ENCODE data around the gene E2F4.

The E2F4 gene

DNA sequence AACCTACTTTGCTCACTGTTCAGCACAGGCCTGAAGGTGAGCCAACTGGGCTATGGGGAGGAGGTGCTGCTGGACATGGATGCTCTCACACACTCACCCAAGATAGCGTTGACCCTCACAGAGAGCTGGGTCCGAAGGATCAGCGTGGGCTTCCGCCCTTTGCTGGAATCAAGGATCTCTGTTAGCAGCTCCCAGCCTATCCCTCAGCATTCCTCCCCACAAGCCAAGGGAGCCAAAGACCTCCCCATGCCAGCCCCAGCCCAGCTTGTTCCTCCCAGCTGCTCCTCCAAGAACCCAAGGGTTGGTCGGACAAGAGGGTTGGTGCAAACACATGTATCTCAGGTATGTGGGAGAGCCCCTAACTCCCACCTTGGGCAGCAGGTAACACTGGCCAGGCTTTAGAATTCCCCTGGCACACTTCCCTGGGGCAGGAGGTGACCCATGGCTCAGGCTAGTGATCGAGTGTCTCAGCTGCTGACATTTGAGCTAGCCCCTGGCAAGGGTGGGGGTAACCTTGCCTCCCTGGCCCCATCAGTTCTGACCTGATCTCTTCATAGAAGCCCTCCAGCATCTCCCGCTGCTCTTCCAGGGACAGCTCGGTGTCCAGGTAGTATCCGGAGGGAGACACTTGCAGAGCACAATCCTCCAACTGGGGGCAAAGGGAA lies 47.0 kb downstream of the E2F4 start:
- DNase-seq, result no peak

DNA sequence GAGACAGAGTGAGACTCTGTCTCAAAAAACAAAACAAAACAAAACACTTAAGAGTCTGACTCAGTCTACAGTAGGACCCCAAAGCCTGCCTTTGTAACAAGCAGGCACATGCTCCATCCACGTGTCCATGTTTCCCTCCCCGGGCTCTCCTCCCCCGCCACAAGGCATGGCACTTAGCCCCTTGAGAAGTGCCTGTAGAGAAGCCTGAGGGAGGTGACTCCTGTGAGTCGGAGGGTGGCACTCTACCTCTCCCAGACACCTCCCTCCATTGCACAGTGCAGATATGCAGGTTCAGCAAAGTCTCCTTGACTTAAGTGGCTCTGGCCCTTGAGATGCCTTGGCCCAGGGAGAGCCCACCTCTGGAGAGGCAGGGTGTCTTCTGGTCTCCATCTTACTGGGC lies 48.6 kb downstream of the E2F4 start:
- no peak for DNase-seq

DNA sequence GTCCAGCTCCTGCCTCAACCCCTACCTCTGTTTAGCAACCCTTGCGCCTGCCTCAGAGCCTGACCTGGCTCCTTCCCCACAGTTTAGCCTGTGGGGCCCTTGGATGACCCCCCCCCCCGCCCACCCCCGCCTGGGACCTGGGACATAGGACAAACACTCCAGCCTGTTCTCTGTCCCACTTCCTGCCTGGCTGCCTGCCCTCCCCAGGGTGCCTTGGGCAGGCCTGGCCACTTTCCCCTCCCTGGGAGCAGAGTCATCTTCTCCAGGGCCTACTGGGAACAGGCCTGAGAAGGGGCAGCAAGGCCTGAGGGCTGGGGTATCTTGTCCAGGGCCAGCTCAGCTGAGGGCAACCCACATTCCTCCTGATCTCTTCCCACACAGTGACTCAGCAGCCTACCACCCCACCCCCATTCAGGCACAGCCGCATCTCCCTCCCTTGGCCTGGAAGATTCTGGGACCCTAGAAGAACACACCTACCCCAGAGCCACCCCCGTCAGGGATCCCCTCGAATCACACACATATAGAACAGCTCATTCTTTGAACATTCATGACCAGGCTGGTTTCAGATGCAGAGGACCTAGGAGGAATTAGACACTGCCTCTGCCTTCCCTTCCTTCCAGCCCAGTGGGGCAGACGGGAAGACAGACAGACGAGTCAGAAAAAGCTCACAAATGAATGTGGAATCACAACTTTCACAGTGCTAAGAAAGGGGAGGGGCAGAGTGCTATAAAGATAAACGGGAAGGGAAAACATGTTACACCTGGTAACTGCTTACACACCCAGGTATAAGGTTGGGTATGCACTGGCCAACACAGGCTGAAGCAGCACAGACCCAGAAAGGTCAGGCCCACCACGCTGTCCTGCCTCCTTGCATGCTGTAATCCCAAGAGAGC lies 49.3 kb downstream of the E2F4 start:
- DNase-seq, result no peak

DNA sequence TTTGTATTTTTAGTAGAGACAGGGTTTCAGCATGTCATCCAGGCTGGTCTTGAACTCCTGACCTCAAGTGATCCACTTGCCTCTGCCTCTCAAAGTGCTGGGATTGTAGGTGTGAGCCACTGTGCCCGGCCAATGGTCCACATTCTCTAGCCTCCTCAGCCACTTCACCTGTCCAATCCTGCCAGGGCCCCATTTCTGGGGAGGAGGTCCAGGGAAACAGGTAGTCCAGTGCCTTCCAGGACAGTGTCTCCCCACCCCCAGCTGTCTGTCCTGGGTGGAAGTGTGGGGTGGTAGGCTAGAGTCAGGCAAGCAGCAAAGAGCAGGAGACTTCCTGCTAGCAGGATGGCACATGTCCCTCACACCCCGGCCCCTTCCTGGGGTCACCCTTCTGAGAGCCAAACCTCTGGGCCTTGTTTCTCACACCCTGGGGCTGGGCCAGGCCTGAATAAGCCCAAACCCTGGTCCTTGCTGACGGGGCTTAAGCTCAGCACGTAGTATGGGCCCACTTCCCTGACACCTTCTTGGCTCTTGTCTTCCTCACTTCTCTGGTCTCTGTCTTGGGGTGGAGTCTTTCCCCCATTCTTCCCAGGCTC lies 50.3 kb downstream of the E2F4 start:
- DNase-seq, result no peak

DNA sequence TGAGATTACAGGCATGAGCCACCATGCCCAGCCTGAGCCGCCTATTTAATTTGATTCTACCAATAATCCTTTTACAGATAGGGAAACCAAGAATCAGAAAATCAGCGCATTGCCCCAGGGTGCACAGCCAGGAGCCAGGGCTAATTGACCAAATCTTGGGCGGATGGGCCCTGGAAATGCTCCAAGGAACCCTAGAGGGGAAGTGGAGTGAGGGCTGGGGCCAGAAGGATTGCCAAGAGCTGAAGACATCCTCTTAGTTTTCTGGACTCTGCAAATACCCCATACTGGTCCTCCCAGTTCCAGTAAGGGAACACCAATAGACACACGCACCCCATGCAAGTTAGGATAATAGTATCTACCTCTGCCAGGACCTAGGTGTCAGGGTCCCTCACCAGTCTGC lies 51.5 kb downstream of the E2F4 start:
- no peak for DNase-seq

DNA sequence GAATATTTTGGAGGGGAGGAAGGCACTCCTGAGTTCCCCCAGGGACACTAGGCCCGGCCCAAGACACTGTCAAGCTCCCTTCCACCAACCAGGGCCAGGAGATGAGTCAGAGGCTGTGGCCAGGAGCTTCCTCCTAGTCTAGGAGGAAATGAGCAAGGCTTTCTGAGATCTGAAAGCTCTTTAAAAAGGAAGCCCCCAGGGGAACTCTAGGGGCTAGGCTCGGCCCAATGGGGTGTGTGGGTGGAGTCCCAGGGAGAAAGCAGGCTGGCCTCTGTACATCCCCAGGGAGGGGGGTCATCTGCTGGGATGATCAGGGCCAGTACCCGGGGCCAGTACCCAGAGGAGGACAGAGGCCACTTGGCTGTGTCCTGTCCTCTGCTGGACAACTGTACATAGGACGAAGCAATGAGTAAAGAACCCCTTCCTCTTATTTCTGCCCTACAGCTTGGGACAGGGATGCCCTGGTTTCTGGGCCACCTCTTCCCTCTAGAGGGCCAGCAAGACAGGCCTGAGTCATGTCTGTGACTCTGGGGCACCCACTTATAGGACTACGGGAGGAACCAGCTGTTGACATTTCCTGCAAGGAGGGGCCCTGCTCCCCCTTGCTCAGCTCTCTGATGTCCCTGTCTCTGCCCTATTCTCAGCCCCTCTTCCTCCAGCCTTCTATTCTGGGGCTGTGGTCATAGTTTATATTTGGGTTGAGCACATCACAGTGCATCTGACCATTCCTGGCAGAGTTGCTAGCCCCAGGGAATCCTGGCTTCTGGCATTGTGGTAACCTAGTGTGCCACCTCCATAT lies 52.6 kb downstream of the E2F4 start:
- peak; percentile 92 for DNase-seq

DNA sequence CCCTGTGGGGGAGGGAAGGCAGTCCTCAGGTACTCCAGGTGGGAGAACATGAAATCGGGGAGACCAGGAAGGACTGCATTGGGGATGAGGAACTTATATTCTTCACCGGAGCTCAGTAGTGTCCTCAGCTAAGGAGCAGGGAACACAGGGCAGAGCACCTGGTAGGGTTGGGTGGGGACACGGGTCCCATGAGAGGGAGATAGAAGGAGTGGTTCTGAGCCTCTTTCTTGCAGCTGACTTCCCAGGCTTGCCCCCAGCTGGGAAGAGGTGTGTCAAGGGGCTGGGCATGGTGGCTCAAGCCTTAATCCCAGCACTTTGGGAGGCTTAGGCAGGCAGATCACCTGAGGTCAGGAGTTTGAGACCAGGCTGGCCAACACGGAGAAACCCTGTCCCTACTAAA lies 53.2 kb downstream of the E2F4 start:
- DNase-seq, result no peak

DNA sequence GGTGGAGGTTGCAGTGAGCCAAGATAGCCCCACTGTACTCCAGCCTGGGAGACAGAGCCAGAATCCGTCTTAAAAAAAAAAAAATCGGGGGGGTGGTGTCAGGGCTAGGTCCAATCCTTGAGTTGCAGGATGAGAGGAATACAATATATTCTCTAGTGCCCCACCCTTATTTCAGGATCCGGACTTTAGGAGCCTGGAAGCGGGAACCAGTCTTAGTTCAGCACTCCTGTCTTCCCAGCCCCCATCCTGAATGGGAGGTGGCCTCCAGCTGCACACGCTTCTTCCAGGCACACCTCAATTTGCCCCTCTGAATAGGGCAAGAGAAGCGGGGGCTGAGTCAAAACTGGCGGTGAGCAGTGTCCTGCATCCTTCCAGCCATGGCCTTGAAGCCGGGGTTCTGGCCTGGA lies 53.7 kb downstream of the E2F4 start:
- DNase-seq, result no peak

DNA sequence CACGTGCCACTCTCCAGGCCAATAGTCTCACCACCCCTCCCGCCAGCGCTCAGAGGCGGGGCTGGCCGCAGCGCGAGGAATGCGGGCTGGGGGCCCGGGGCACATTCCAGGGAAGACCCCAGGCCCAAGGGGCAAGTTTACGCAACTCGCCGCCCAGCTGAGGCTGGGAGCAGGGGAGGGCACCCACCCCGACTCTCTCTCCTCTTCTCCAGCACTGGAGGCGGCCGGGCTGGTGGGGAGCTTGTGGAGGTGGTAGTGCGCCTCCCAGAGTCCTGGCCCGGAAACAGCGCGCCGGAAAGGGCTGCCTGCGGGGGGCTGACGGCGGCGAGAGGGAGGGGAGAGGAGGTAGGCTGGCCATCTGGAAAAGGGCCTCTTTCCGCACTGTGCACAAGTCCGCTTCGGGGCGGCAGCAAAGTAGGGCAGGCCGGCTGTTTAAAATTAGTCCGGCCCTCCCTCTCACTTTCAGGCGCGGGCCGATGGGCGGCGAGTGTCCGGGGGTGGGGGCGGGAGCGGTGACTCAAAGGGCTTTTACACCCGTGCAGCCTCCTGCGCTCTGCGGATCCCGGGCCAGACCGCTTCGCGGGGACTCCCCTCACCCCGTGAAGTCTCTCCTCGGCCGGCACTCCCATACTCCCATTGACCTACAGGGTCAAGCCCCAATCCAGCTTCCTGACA lies 54.3 kb downstream of the E2F4 start:
- DNase-seq, result peak; percentile 39

DNA sequence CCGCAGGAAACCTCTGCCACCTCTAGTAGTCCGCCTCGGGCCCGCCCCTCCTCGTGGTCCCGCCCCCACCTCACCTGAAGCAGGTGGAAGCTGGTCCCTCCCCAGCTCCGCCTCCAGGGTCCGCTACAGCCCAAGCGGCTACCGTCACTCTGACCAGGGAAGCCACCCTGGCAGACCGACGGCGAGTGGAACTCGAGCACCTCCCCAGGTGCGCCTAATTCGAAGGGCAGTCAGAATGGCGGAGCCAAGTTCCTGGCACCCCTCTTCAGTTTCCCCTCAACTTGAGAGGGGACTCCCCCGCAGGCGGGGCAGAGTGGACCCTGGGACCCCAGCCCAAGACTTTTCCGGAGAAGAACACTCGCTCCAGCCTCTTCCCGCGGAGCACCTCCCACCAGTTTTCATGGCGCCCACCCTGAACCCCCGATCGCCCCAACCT lies 54.8 kb downstream of the E2F4 start:
- DNase-seq, result no peak

DNA sequence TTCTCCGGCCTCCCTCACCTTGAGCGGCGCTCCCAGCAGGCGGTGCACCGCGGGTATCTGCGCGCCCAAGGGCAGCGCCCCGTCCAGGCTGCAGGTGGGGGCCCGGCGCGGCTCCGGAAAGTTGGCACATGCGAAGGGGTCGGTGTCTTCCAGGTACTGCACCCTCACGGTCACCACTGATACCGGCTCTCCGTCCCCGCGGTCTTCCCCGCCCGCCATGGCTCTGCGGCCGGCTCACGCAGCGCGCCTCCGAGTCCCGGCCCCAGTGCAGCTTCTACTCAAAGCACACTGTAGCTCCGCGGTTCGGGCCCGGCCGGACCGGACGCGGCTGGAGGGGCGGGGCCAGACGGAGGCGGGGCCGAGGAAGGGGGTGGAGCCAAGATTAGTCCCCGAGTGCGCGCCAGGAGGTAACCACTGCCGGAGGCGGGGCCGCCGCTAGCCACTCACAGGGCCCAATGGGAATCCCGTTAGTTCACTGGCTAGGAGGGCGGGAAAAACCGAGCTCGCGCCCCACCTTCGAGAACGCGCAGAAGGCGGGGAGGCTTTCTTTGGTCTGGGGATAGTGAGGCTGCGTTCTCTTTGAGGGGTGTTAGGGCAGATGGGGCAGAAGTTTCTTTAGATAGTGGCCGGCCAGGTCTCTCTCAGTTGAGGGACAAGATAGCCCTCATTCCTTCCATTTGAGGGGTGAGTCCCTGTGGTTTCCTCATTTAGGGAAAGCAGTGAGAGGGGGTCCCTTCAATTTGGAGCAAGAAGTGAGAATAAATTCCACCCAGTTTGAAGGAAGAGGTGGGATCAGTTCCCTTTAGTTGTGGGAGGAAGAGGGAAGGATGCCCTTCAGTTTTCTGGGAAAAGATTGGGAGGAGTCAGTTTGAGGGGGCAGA lies 55.5 kb downstream of the E2F4 start, which contains the start of gene FHOD1:
Gene FHOD1, minus strand, starts transcription at position 290 of the 881 bp plus-strand sequence. Its CDS starts 71 bp downstream, at position 219.
- DNase-seq, result peak; percentile 94

DNA sequence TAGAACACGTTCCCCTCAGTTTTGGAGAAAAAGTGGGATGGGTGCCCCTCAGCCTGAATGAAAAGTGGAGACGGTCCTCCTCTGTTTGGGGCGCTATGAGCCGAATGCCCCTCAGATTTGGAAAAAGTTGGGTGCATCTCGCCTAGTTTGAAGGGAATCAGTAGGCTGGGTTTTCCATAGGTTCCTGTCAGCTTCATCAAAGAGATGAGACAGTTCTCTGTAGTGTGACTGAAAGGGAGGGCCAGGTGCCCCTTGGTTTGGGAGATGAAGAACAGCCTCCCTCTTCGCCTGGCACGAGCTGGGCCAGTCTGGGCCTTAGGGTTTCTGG lies 56.1 kb downstream of the E2F4 start:
- no peak for DNase-seq
